Measurements from ENCODE around the gene FERMT2.

Gene FERMT2

GRCh38 chr14:52833891-52834290, 117.0 kb downstream of the FERMT2 start:
- no peak for DNase-seq
- CTCF ChIA-PET = interaction anchor here (0.8 kb wide), 1 partner anchor 472 kb away, joined by 4 read pairs; no protein-coding TSS in a partner anchor
- H3K27me3 Mint-ChIP-seq = peaks cover 11% of the 10 kb centered on the region
- H3K27ac Mint-ChIP-seq = no peak overlapping the region
- H3K36me3 Mint-ChIP-seq = no peaks in the 10 kb centered on the region
- no peaks in the 10 kb centered on the region for H3K4me1 Mint-ChIP-seq
- no peak overlapping the region for H3K4me3 Mint-ChIP-seq
- H3K9me3 Mint-ChIP-seq = no peaks in the 10 kb centered on the region

GRCh38 chr14:52829527-52830185, 121.2 kb downstream of the FERMT2 start:
- Mint-ChIP-seq H3K9me3 (no peaks in the 10 kb centered on the region), H3K36me3 (no peaks in the 10 kb centered on the region), H3K27me3 (peaks cover 9% of the 10 kb centered on the region), H3K4me3 (no peak overlapping the region), H3K4me1 (no peaks in the 10 kb centered on the region), H3K27ac (no peak overlapping the region)
- CTCF ChIA-PET = interaction anchor here (0.7 to 2.0 kb wide), 3 partner anchors 132 to 476 kb away, joined by 3 to 5 read pairs (median 3); no protein-coding TSS in a partner anchor
- DNase-seq = no peak

DNA sequence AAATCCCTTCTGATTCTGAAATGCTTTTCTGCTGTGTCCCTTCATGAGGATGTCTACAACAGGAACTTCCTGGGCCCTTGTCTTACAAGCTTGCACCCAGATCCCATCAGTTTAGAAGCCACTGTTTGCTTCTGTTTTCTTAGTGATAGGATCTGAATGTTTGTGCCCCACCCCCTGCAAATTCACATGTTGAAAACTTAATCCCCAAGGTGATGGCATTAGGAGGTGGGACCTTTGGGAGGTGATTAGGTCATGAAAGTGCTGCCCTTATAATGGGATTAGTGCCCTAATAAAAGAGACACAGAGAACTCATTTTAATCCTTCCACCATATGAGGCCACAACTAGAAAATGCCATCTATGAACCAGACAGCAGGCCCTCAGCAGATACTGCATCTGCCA, 123.4 kb downstream of the FERMT2 start:
- H3K4me3 Mint-ChIP-seq = no peak overlapping the region
- peaks cover 9% of the 10 kb centered on the region for H3K27me3 Mint-ChIP-seq
- H3K4me1 Mint-ChIP-seq = no peaks in the 10 kb centered on the region
- H3K27ac Mint-ChIP-seq = no peak overlapping the region
- CTCF ChIA-PET = no interaction called here
- no peak for DNase-seq
- H3K36me3 Mint-ChIP-seq = no peaks in the 10 kb centered on the region
- H3K9me3 Mint-ChIP-seq = no peaks in the 10 kb centered on the region

GRCh38 chr14:52825085-52825484, 125.8 kb downstream of the FERMT2 start:
- CTCF ChIA-PET = interaction anchor here (0.6 to 3.3 kb wide), 8 partner anchors 136 to 500 kb away, joined by 3 to 15 read pairs (median 4); no protein-coding TSS in a partner anchor
- H3K36me3 Mint-ChIP-seq = no peaks in the 10 kb centered on the region
- H3K9me3 Mint-ChIP-seq = no peaks in the 10 kb centered on the region
- H3K27me3 Mint-ChIP-seq = peaks cover 7% of the 10 kb centered on the region
- H3K4me3 Mint-ChIP-seq = no peak overlapping the region
- H3K27ac Mint-ChIP-seq = no peak overlapping the region
- H3K4me1 Mint-ChIP-seq = no peaks in the 10 kb centered on the region
- no peak for DNase-seq

- no peak for DNase-seq
- H3K27me3 Mint-ChIP-seq = peaks cover 4% of the 10 kb centered on the region
- no peaks in the 10 kb centered on the region for H3K4me1 Mint-ChIP-seq
- H3K36me3 Mint-ChIP-seq = no peaks in the 10 kb centered on the region
- CTCF ChIA-PET = interaction anchor here (0.6 to 3.3 kb wide), 6 partner anchors 127 to 501 kb away, joined by 3 to 15 read pairs (median 3); no protein-coding TSS in a partner anchor
- no peak overlapping the region for H3K27ac Mint-ChIP-seq
- no peak overlapping the region for H3K4me3 Mint-ChIP-seq
- H3K9me3 Mint-ChIP-seq = no peaks in the 10 kb centered on the region
Measured at GRCh38 chr14:52824462-52824861, 126.4 kb downstream of the FERMT2 start.

- Mint-ChIP-seq H3K4me1 (no peaks in the 10 kb centered on the region), H3K4me3 (no peak overlapping the region), H3K36me3 (no peaks in the 10 kb centered on the region), H3K9me3 (no peaks in the 10 kb centered on the region), H3K27me3 (peaks cover 3% of the 10 kb centered on the region), H3K27ac (no peak overlapping the region)
- CTCF ChIA-PET = interaction anchor here (1.6 kb wide), 1 partner anchor 234 kb away, joined by 4 read pairs; no protein-coding TSS in a partner anchor
- no peak for DNase-seq
Measured at GRCh38 chr14:52821805-52822250, 129.0 kb downstream of the FERMT2 start.

- no peak overlapping the region for H3K27ac Mint-ChIP-seq
- DNase-seq = no peak
- no peaks in the 10 kb centered on the region for H3K36me3 Mint-ChIP-seq
- H3K4me1 Mint-ChIP-seq = no peaks in the 10 kb centered on the region
- H3K27me3 Mint-ChIP-seq = no peaks in the 10 kb centered on the region
- H3K9me3 Mint-ChIP-seq = no peaks in the 10 kb centered on the region
- CTCF ChIA-PET = interaction anchor here (0.7 kb wide), 1 partner anchor 456 kb away, joined by 3 read pairs; no protein-coding TSS in a partner anchor
- no peak overlapping the region for H3K4me3 Mint-ChIP-seq
Measured at GRCh38 chr14:52808101-52808500, 142.7 kb downstream of the FERMT2 start.
